Measurements from ENCODE around the gene S100A12.

Gene S100A12

GRCh38 chr1:153374071-153374470 is 1.4 kb downstream of the S100A12 start:
- Histone ChIP-seq H4K20me1 (ENCODE audit: low read depth, low read length) (no peaks in the 10 kb centered on the region), H2AFZ (ENCODE audit: low read depth, low read length, severe bottlenecking) (no peak overlapping the region), H3F3A (ENCODE audit: insufficient read depth) (no peaks in the 10 kb centered on the region), H3K27ac (ENCODE audit: low read depth, low read length) (no peak overlapping the region), H3K9me3 (ENCODE audit: insufficient read depth, low read length) (no peaks in the 10 kb centered on the region), H3K4me2 (ENCODE audit: low read depth, low read length, poor library complexity, severe bottlenecking) (no peak overlapping the region), H3K4me3 (ENCODE audit: insufficient read depth, low read length, poor library complexity, severe bottlenecking) (no peak overlapping the region), H3K9ac (ENCODE audit: low read length) (no peak overlapping the region), H3K36me3 (ENCODE audit: low read length) (no peaks in the 10 kb centered on the region), H3K79me2 (ENCODE audit: insufficient read depth, low read length) (no peaks in the 10 kb centered on the region), H3K27me3 (ENCODE audit: low read length) (no peaks in the 10 kb centered on the region), H3K9me2 (replicated peaks; ENCODE audit: insufficient read depth, low read length) (no peaks in the 10 kb centered on the region)
- TF ChIP-seq CTCF (IDR thresholded peaks at IDR 0.05; ENCODE audit: insufficient read depth, low read length, poor library complexity, severe bottlenecking) (no peak), EZH2phosphoT487 (conservative IDR thresholded peaks at IDR 0.05; ENCODE audit: low read length) (no peak)

DNA sequence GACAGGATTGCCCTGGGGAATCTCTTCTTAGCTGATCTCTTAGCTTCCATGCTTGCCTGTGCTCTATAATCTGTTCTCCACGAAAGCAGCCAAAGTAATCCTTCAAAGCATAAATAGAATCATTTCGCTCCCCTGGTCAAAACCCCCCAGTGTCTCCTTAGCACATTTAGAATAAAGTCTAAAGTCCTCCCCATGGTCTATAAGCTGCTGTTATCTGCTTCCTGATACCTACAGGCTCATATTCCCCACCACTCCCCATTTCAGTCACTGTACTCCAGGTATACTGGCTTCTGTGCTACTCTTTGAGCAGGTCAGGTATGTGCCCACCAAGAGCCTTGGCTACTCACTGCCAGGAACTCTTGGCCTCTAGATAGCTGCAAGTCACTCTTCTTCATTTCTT is 2.9 kb downstream of the S100A12 start:
- no peak overlapping the region for H3K4me2 ChIP-seq (ENCODE audit: low read depth, low read length, poor library complexity, severe bottlenecking)
- no peaks in the 10 kb centered on the region for H3F3A ChIP-seq (ENCODE audit: insufficient read depth)
- H3K9ac ChIP-seq (ENCODE audit: low read length), result no peak overlapping the region
- no peaks in the 10 kb centered on the region for H3K9me3 ChIP-seq (ENCODE audit: insufficient read depth, low read length)
- H3K9me2 ChIP-seq (replicated peaks; ENCODE audit: insufficient read depth, low read length), result no peaks in the 10 kb centered on the region
- no peaks in the 10 kb centered on the region for H3K36me3 ChIP-seq (ENCODE audit: low read length)
- H3K79me2 ChIP-seq (ENCODE audit: insufficient read depth, low read length), result no peaks in the 10 kb centered on the region
- H4K20me1 ChIP-seq (ENCODE audit: low read depth, low read length), result no peaks in the 10 kb centered on the region
- no peak overlapping the region for H3K4me3 ChIP-seq (ENCODE audit: insufficient read depth, low read length, poor library complexity, severe bottlenecking)
- no peaks in the 10 kb centered on the region for H3K27me3 ChIP-seq (ENCODE audit: low read length)
- no peak overlapping the region for H3K27ac ChIP-seq (ENCODE audit: low read depth, low read length)
- H2AFZ ChIP-seq (ENCODE audit: low read depth, low read length, severe bottlenecking), result no peak overlapping the region
- TF ChIP-seq CTCF (IDR thresholded peaks at IDR 0.05; ENCODE audit: insufficient read depth, low read length, poor library complexity, severe bottlenecking), result no peak
- no peak for TF ChIP-seq EZH2phosphoT487 (conservative IDR thresholded peaks at IDR 0.05; ENCODE audit: low read length)

- TF ChIP-seq EZH2phosphoT487 (conservative IDR thresholded peaks at IDR 0.05; ENCODE audit: low read length), result no peak
- H3K27me3 ChIP-seq (ENCODE audit: low read length), result no peaks in the 10 kb centered on the region
- no peak overlapping the region for H3K9ac ChIP-seq (ENCODE audit: low read length)
- H3K9me3 ChIP-seq (ENCODE audit: insufficient read depth, low read length), result no peaks in the 10 kb centered on the region
- H2AFZ ChIP-seq (ENCODE audit: low read depth, low read length, severe bottlenecking), result no peak overlapping the region
- H3K9me2 ChIP-seq (replicated peaks; ENCODE audit: insufficient read depth, low read length), result no peaks in the 10 kb centered on the region
- no peaks in the 10 kb centered on the region for H3K36me3 ChIP-seq (ENCODE audit: low read length)
- H3F3A ChIP-seq (ENCODE audit: insufficient read depth), result no peaks in the 10 kb centered on the region
- no peak overlapping the region for H3K27ac ChIP-seq (ENCODE audit: low read depth, low read length)
- H4K20me1 ChIP-seq (ENCODE audit: low read depth, low read length), result no peaks in the 10 kb centered on the region
- H3K79me2 ChIP-seq (ENCODE audit: insufficient read depth, low read length), result no peaks in the 10 kb centered on the region
- H3K4me2 ChIP-seq (ENCODE audit: low read depth, low read length, poor library complexity, severe bottlenecking), result no peak overlapping the region
- no peak overlapping the region for H3K4me3 ChIP-seq (ENCODE audit: insufficient read depth, low read length, poor library complexity, severe bottlenecking)
These were observed 4.2 kb downstream of the S100A12 start for GRCh38 chr1:153371231-153371630.

DNA sequence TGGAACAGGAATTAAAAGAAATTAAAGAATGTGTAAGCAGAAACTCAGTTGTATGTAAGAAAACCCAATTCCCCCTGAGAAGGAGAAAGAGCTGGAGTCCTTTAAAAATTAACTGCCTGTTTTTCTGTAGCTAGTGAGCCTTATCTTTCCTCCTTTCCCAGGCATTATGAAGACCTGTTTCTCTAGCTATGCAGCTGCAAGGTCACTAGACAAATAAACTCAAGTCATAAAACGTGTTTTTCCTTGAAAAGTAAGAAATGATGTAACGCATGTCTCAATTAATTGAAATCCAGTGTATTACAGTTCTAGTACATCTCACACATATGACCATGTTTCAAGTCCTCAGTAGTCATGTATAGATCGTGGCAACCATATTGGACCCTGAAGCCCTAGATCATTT is 5.3 kb downstream of the S100A12 start:
- TF ChIP-seq EZH2phosphoT487 (conservative IDR thresholded peaks at IDR 0.05; ENCODE audit: low read length) (no peak), CTCF (IDR thresholded peaks at IDR 0.05; ENCODE audit: insufficient read depth, low read length, poor library complexity, severe bottlenecking) (no peak)
- Histone ChIP-seq H3K36me3 (ENCODE audit: low read length) (no peaks in the 10 kb centered on the region), H2AFZ (ENCODE audit: low read depth, low read length, severe bottlenecking) (no peak overlapping the region), H3F3A (ENCODE audit: insufficient read depth) (no peaks in the 10 kb centered on the region), H4K20me1 (ENCODE audit: low read depth, low read length) (no peaks in the 10 kb centered on the region), H3K9me3 (ENCODE audit: insufficient read depth, low read length) (no peaks in the 10 kb centered on the region), H3K9ac (ENCODE audit: low read length) (no peak overlapping the region), H3K27ac (ENCODE audit: low read depth, low read length) (no peak overlapping the region), H3K9me2 (replicated peaks; ENCODE audit: insufficient read depth, low read length) (no peaks in the 10 kb centered on the region), H3K79me2 (ENCODE audit: insufficient read depth, low read length) (no peaks in the 10 kb centered on the region), H3K27me3 (ENCODE audit: low read length) (no peaks in the 10 kb centered on the region), H3K4me2 (ENCODE audit: low read depth, low read length, poor library complexity, severe bottlenecking) (no peak overlapping the region), H3K4me3 (ENCODE audit: insufficient read depth, low read length, poor library complexity, severe bottlenecking) (no peak overlapping the region)

Measured in SU-DHL-6 (cell line).